Measurements from ENCODE around the gene SLC13A3. TPM values are rescaled to one million over a fixed set of nuclear protein-coding genes. Genes with fewer than 3 reads are reported as not detected.

The SLC13A3 gene
- total RNA-seq, 1 donor from 2014 or later, result 0.30 TPM

GRCh38 chr20:46672543-46673148, 21.4 kb upstream of the SLC13A3 start:
- Histone ChIP-seq H3K9me3 (replicated peaks) (peaks cover 27% of the 10 kb centered on the region), H3K27ac (replicated peaks) (no peak overlapping the region), H3K27me3 (ENCODE audit: low read depth) (no peaks in the 10 kb centered on the region), H3K36me3 (no peaks in the 10 kb centered on the region), H3K4me1 (no peaks in the 10 kb centered on the region), H3K4me3 (no peak overlapping the region)
- TF ChIP-seq CTCF (IDR thresholded peaks at IDR 0.05; ENCODE audit: borderline replicate concordance), result no peak
- intact Hi-C loops (cut with micrococcal nuclease), result no loop called here
- DNase-seq, result no peak

GRCh38 chr20:46671866-46672542, 20.7 kb upstream of the SLC13A3 start:
- Histone ChIP-seq H3K36me3 (no peaks in the 10 kb centered on the region), H3K4me1 (no peaks in the 10 kb centered on the region), H3K27me3 (ENCODE audit: low read depth) (no peaks in the 10 kb centered on the region), H3K27ac (replicated peaks) (no peak overlapping the region), H3K9me3 (replicated peaks) (peaks cover 27% of the 10 kb centered on the region), H3K4me3 (no peak overlapping the region)
- TF ChIP-seq CTCF (IDR thresholded peaks at IDR 0.05; ENCODE audit: borderline replicate concordance), result no peak
- no peak for DNase-seq
- intact Hi-C loops (cut with micrococcal nuclease), result no loop called here

- H3K27ac ChIP-seq (replicated peaks), result no peak overlapping the region
- no peak for DNase-seq
- no peak for TF ChIP-seq CTCF (IDR thresholded peaks at IDR 0.05; ENCODE audit: borderline replicate concordance)
- intact Hi-C loops (cut with micrococcal nuclease), result no loop called here
- H3K36me3 ChIP-seq, result no peaks in the 10 kb centered on the region
- H3K4me3 ChIP-seq, result no peak overlapping the region
- no peaks in the 10 kb centered on the region for H3K4me1 ChIP-seq
- H3K27me3 ChIP-seq (ENCODE audit: low read depth), result no peaks in the 10 kb centered on the region
- H3K9me3 ChIP-seq (replicated peaks), result peaks cover 27% of the 10 kb centered on the region
Observed at GRCh38 chr20:46670585-46671584, 19.6 kb upstream of the SLC13A3 start.

- H3K36me3 ChIP-seq, result no peaks in the 10 kb centered on the region
- no peak overlapping the region for H3K27ac ChIP-seq (replicated peaks)
- no peak for TF ChIP-seq CTCF (IDR thresholded peaks at IDR 0.05; ENCODE audit: borderline replicate concordance)
- peaks cover 27% of the 10 kb centered on the region for H3K9me3 ChIP-seq (replicated peaks)
- intact Hi-C loops (cut with micrococcal nuclease), result no loop called here
- H3K27me3 ChIP-seq (ENCODE audit: low read depth), result no peaks in the 10 kb centered on the region
- H3K4me1 ChIP-seq, result no peaks in the 10 kb centered on the region
- DNase-seq, result no peak
- H3K4me3 ChIP-seq, result no peak overlapping the region
Observed at GRCh38 chr20:46670228-46670584, 18.9 kb upstream of the SLC13A3 start.

- peaks cover 18% of the 10 kb centered on the region for H3K9me3 ChIP-seq (replicated peaks)
- TF ChIP-seq CTCF (IDR thresholded peaks at IDR 0.05; ENCODE audit: borderline replicate concordance), result no peak
- intact Hi-C loops (cut with micrococcal nuclease), result no loop called here
- no peak for DNase-seq
- no peaks in the 10 kb centered on the region for H3K27me3 ChIP-seq (ENCODE audit: low read depth)
- H3K4me3 ChIP-seq, result no peak overlapping the region
- H3K27ac ChIP-seq (replicated peaks), result no peak overlapping the region
- no peaks in the 10 kb centered on the region for H3K36me3 ChIP-seq
- no peaks in the 10 kb centered on the region for H3K4me1 ChIP-seq
Observed at GRCh38 chr20:46666818-46667515, 15.7 kb upstream of the SLC13A3 start.

Data from left ventricle myocardium inferior (tissue), 1 donor.